Aortic smooth muscle cell (primary cell): ENCODE data around the gene KRTAP12-4. TPM values are rescaled to one million over a fixed set of nuclear protein-coding genes. Genes with fewer than 3 reads are reported as not detected.

Experiments
- total RNA-seq: library from RNA; depleted of rRNA; stranded (reverse); fragments of >200 nt; gene quantifications from 2 replicates; pipeline ENCODE4 v1.2.3, GENCODE V29; 2014

Gene KRTAP12-4
- total RNA-seq, result not detected in 2 replicates

GRCh38 chr21:44654576-44655175 is at the start of gene KRTAP12-4:
Gene KRTAP12-4 (minus strand): TSS chr21:44654659. CDS start chr21:44654614, 45 bp downstream.

DNA sequence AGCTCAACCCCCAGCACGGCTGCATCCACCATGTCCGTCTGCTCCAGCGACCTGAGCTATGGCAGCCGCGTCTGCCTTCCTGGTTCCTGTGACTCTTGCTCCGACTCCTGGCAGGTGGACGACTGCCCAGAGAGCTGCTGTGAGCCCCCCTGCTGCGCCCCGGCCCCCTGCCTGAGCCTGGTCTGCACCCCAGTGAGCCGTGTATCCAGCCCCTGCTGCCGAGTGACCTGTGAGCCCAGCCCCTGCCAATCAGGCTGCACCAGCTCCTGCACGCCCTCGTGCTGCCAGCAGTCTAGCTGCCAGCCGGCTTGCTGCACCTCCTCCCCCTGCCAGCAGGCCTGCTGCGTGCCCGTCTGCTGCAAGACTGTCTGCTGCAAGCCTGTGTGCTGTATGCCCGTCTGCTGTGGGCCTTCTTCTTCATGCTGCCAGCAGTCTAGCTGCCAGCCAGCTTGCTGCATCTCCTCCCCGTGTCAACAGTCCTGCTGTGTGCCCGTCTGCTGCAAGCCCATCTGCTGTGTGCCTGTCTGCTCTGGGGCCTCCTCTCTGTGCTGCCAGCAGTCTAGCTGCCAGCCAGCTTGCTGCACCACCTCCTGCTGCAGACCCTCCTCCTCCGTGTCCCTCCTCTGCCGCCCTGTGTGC is 42.8 kb upstream of the KRTAP12-4 start, which contains the start of gene KRTAP10-12:
Gene KRTAP10-12 (plus strand): TSS at position 1 of the 639 bp plus-strand sequence. CDS start 30 bp downstream, at position 31.

DNA sequence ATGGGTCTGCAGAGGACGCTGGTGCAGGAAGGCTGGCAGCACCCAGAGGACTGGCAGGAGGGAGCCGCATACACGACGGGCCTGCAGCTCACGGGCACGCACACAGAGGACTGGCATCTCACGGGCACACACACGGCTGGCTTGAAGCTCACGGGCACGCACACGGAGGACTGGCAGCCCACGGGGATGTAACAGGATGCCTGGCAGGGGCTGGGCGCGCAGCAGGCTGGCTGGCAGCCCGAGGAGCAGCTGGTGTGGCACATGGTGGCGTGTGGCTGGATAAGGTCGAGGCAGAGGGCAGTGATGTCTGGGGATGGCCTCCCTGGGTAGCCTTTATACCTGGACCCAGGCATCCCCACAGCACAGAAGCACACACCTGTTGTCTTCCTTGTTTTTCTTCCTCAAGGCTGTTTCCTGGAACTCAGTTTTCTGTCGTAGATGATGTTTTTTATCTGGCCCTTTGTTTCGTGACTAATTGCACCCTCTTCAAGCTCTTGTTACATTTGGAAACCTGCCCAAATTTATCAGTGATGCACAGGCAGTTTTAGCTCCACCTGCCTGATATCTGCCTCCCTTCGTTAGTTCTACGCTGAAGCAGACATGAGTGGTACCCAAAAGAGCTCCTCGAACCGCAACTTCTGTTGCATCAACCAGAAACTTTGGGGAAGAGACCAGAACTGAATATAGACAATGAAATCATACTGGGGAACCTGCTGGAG is 27.6 kb upstream of the KRTAP12-4 start, which contains the start of gene KRTAP12-1:
Gene KRTAP12-1 (minus strand): TSS at position 303 of the 719 bp plus-strand sequence. CDS start 40 bp downstream, at position 263.

DNA sequence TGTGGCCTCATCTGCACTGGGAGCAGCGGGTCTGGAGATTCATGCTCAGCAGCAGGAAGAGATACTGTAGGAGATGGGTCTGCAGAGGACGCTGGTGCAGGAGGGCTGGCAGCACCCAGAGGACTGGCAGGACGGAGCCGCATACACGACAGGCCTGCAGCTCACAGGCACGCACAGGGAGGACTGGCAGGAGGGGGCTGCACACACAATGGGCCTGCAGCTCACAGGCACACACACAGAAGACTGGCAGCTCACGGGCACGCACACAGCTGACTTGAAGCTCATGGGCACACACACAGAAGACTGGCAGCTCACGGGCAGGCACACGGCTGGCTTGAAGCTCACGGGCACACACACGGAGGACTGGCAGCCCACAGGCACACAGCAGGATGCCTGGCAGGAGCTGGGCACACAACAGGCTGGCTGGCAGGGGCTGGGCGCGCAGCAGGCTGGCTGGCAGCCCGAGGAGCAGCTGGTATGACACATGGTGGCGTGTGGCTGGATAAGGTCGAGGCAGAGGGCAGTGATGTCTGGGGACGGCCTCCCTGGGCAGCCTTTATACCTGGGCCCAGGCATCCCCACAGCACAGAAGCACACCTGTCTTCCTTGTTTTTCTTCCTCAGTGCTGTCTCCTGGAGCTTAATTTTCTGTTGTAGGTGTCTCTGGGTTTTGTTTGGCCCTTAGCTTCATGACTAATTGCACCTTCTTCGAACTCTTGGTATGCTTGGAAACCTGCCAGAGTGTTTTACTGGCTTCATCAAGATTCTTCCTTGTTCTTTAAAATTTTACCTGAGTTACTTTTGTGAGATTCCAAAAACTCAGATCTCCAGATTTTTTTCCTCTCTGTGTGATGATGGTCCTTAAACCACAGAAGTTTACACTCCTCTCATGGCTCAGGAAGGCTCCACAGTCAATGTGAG is 12.2 kb upstream of the KRTAP12-4 start, which contains the start of gene KRTAP12-2:
Gene KRTAP12-2 (minus strand): TSS at position 527 of the 920 bp plus-strand sequence. CDS start 41 bp downstream, at position 486.

DNA sequence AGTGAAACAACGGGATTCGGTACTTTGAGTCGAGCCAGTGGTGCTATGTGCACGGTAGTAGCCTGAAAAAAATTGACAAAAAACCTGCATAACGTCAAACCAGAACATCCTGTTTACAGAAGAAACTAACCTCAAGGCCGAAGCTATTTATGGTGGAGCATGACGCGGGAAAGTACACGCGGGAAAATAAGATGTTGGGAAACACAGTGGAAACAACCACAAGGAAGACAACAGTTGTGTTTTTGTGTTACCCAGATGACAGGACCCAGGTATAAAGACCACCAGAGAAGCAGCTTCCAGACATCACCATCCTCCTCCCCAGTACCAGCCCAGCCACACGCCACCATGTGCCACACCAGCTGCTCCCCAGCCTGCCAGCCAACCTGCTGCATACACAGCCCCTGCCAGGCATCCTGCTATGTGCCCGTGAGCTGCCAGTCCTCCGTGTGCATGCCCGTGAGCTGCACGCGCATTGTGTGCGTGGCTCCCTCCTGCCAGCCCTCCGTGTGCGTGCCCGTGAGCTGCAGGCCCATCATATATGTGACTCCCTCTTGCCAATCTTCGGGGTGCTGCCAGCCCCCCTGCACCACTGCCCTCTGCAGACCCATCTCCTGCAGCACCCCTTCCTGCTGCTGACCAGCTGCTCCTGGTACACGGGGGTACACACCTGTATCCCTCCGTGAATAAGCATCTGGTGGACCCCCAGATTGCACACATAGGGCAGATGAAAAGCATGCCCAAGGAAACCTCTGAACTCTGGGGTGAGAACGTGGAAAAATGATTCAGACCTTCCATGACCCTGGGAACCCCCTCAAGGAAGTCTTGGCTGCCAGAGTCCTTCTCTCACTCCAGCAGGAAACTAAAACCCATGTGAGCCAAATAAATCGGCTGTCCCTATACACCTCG is 3.4 kb upstream of the KRTAP12-4 start, which contains the start of gene KRTAP12-3:
Gene KRTAP12-3 (plus strand): TSS at position 298 of the 906 bp plus-strand sequence. CDS start 48 bp downstream, at position 346.

GRCh38 chr21:44646366-44647221 is 7.9 kb downstream of the KRTAP12-4 start, which contains the start of gene KRTAP10-11:
Gene KRTAP10-11 (plus strand): TSS chr21:44646414. CDS start chr21:44646459, 45 bp downstream.

DNA sequence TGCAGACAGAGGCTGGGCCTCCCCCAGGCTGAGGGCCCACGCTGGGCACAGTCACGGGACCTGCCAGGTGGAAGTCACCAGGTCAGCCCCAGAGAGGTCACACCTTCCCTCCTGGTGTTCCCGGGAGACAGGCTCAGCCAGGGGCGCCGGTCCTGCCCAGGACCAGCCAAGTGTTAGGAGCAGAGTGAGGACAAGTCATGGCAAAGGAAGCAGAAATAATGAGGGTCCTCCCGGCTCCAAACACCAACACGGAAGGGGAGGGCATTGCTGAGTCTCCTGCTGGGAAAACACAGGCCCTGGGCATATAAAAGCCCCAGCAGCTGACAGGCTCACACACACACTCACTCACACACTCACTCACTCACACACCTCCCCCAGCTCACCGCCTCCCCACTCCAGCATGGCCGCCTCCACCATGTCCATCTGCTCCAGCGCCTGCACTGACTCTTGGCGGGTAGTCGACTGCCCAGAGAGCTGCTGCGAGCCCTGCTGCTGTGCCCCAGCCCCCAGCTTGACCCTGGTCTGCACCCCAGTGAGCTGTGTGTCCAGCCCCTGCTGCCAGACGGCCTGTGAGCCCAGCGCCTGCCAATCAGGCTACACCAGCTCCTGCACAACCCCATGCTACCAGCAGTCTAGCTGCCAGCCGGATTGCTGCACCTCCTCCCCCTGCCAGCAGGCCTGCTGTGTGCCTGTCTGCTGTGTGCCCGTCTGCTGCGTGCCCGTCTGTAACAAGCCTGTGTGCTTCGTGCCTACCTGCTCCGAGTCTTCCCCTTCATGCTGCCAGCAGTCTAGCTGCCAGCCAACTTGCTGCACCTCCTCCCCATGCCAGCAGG is 17.2 kb downstream of the KRTAP12-4 start, which contains the start of gene KRTAP10-10:
Gene KRTAP10-10 (plus strand): TSS at position 339 of the 833 bp plus-strand sequence. CDS start 62 bp downstream, at position 401.

GRCh38 chr21:44626673-44627143 is 27.8 kb downstream of the KRTAP12-4 start, which contains the start of gene KRTAP10-9:
Gene KRTAP10-9 (plus strand): TSS chr21:44627093. CDS start chr21:44627172, 79 bp downstream.

DNA sequence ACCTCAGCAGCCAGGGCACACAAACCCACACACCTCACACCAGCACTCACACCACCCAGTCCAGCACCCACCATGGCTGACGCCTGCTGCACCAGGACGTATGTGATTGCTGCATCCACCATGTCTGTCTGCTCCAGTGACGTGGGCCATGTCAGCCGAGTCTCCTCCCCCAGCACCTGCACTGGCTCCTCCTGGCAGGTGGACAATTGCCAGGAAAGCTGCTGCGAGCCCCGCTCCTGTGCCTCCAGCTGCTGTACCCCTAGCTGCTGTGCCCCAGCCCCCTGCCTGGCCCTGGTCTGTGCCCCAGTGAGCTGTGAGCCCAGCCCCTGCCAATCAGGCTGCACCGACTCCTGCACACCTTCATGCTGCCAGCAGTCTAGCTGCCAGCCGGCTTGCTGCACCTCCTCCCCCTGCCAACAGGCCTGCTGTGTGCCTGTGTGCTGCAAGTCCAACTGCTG is 42.4 kb downstream of the KRTAP12-4 start, which contains the start of gene KRTAP10-8:
Gene KRTAP10-8 (plus strand): TSS at position 51 of the 458 bp plus-strand sequence. CDS start 22 bp downstream, at position 73.

Other genes with a start within 250 kb of the KRTAP12-4 start
- gene LRRC3, start 199.1 kb downstream of the KRTAP12-4 start, total RNA-seq, result 0.13 and 0.25 TPM in 2 replicates
- gene KRTAP10-1, start 114.5 kb downstream of the KRTAP12-4 start, total RNA-seq, result not detected in 2 replicates
- not detected in 2 replicates for gene KRTAP10-2, start 103.2 kb downstream of the KRTAP12-4 start, total RNA-seq
- gene KRTAP10-3, start 95.9 kb downstream of the KRTAP12-4 start, total RNA-seq, result not detected in 2 replicates
- gene KRTAP10-4, start 80.9 kb downstream of the KRTAP12-4 start, total RNA-seq, result not detected in 2 replicates
- gene KRTAP10-5, start 74.1 kb downstream of the KRTAP12-4 start, total RNA-seq, result not detected in 2 replicates
- gene KRTAP10-6, start 62.2 kb downstream of the KRTAP12-4 start, total RNA-seq, result not detected in 2 replicates
- not detected in 2 replicates for gene KRTAP10-7, start 54.1 kb downstream of the KRTAP12-4 start, total RNA-seq
- gene KRTAP10-8, start 42.6 kb downstream of the KRTAP12-4 start, total RNA-seq, result not detected in 2 replicates
- not detected in 2 replicates for gene KRTAP10-9, start 27.6 kb downstream of the KRTAP12-4 start, total RNA-seq
- gene KRTAP10-10, start 17.3 kb downstream of the KRTAP12-4 start, total RNA-seq, result not detected in 2 replicates
- not detected in 2 replicates for gene KRTAP10-11, start 8.2 kb downstream of the KRTAP12-4 start, total RNA-seq
- not detected in 2 replicates for gene KRTAP12-3, start 3.3 kb upstream of the KRTAP12-4 start, total RNA-seq
- gene KRTAP12-2, start 12.3 kb upstream of the KRTAP12-4 start, total RNA-seq, result not detected in 2 replicates
- not detected in 2 replicates for gene KRTAP12-1, start 27.5 kb upstream of the KRTAP12-4 start, total RNA-seq
- gene KRTAP10-12, start 42.5 kb upstream of the KRTAP12-4 start, total RNA-seq, result not detected in 2 replicates
- gene TSPEAR, start 56.9 kb upstream of the KRTAP12-4 start, total RNA-seq, result not detected in 2 replicates
- 68.0 and 76.8 TPM in 2 replicates for gene UBE2G2, start 147.2 kb upstream of the KRTAP12-4 start, total RNA-seq
- gene SUMO3, start 163.4 kb upstream of the KRTAP12-4 start, total RNA-seq, result 86.3 and 90.5 TPM in 2 replicates
- gene PTTG1IP, start 219.0 kb upstream of the KRTAP12-4 start, total RNA-seq, result 220 and 298 TPM in 2 replicates